ENCODE measurements around the gene TRERF1. TPM values are rescaled to one million over a fixed set of nuclear protein-coding genes. Genes with fewer than 3 reads are reported as not detected.
A peak's percentile ranks its signal among the peaks of the same experiment; 100 is the strongest.

The TRERF1 gene
- total RNA-seq, 1 experiment from 2014 or later, result 0.39 TPM

DNA sequence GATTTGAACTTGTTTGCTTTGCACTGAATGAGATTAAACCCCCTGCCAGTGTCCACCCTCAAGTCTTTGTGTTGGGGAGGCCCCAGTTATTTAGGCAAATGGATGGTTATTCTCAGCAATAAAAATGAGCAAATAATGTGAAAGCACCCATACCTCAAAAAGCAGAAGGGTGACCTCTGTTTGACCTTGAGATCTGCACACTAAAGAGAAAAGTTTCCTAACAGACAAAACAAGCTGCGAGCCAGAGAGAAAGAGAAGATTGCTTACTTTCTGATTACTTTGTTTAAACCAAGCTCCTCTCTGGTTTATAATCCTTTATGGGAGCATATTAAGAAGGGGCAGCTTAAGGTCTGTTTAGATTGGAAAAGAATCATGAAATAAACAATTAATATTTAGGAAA lies 30.4 kb upstream of the TRERF1 start:
- H3K36me3 ChIP-seq (ENCODE audit: control insufficient read depth, insufficient read depth, low read length), result no peaks in the 10 kb centered on the region
- CTCF ChIA-PET, result no interaction called here
- intact Hi-C loops (cut with micrococcal nuclease; ENCODE audit: unreplicated experiment), result no loop called here
- H3K4me3 ChIP-seq (ENCODE audit: low read depth, low read length), result no peak overlapping the region
- peaks cover 5% of the 10 kb centered on the region for H3K27me3 Mint-ChIP-seq (ENCODE audit: insufficient read depth, unreplicated experiment)
- no peaks in the 10 kb centered on the region for H3K27me3 ChIP-seq (replicated peaks; ENCODE audit: control insufficient read depth, insufficient read depth, low read length)
- H3K27ac Mint-ChIP-seq (ENCODE audit: unreplicated experiment), result no peak overlapping the region
- no peaks in the 10 kb centered on the region for H3K9me3 Mint-ChIP-seq (ENCODE audit: unreplicated experiment)
- H3K4me3 Mint-ChIP-seq (ENCODE audit: unreplicated experiment), result no peak overlapping the region
- no peaks in the 10 kb centered on the region for H3K4me1 ChIP-seq
- POLR2A ChIA-PET, result no interaction called here
- no peaks in the 10 kb centered on the region for H3K4me1 Mint-ChIP-seq (ENCODE audit: low read depth, unreplicated experiment)
- DNase-seq, result peak in 1 of 2 experiments; percentile 4
- H3K9me3 ChIP-seq, result no peaks in the 10 kb centered on the region
- no TSS peak for BruUV-seq (replicated peaks)
- H3K36me3 Mint-ChIP-seq (ENCODE audit: insufficient read depth, unreplicated experiment), result no peaks in the 10 kb centered on the region
- TF ChIP-seq, protein P1, sequence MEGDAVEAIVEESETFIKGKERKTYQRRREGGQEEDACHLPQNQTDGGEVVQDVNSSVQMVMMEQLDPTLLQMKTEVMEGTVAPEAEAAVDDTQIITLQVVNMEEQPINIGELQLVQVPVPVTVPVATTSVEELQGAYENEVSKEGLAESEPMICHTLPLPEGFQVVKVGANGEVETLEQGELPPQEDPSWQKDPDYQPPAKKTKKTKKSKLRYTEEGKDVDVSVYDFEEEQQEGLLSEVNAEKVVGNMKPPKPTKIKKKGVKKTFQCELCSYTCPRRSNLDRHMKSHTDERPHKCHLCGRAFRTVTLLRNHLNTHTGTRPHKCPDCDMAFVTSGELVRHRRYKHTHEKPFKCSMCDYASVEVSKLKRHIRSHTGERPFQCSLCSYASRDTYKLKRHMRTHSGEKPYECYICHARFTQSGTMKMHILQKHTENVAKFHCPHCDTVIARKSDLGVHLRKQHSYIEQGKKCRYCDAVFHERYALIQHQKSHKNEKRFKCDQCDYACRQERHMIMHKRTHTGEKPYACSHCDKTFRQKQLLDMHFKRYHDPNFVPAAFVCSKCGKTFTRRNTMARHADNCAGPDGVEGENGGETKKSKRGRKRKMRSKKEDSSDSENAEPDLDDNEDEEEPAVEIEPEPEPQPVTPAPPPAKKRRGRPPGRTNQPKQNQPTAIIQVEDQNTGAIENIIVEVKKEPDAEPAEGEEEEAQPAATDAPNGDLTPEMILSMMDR (IDR thresholded peaks at IDR 0.05; ENCODE audit: insufficient read depth in 1 of 2, low read depth in 1 of 2, low read length in 1 of 2, severe bottlenecking in 1 of 2, unreplicated experiment in 1 of 2), result no peak

DNA sequence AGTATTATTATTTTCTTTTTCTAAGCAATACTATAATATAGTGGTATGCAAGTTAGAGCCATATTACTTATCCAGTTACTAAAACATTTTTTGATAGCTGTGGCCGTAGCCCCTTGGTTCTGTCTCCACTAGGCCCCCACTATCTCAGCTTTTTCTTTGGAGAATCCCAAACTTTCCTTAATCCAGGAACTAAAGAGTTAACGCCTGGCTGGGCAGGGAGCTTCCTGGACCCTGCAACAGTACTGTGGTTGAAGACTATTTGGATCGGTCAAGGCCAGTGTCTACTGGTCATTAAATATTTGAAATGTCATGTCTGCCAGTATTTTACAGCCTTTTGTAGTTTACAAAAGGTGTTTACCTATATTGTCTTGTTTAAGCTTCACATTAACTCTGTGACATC lies 20.0 kb upstream of the TRERF1 start:
- H3K36me3 ChIP-seq (ENCODE audit: control insufficient read depth, insufficient read depth, low read length), result no peaks in the 10 kb centered on the region
- no peaks in the 10 kb centered on the region for H3K9me3 ChIP-seq
- no TSS peak for BruUV-seq (replicated peaks)
- DNase-seq, result no peak
- no peaks in the 10 kb centered on the region for H3K36me3 Mint-ChIP-seq (ENCODE audit: insufficient read depth, unreplicated experiment)
- ChIA-PET CTCF (interaction anchor here (0.7 kb wide), 1 partner anchor 76 kb away, joined by 3 read pairs; no protein-coding TSS in a partner anchor), POLR2A (no interaction called here)
- TF ChIP-seq, protein P1 (IDR thresholded peaks at IDR 0.05; ENCODE audit: insufficient read depth in 1 of 2, low read depth in 1 of 2, low read length in 1 of 2, severe bottlenecking in 1 of 2, unreplicated experiment in 1 of 2), result no peak
- peaks cover 4% of the 10 kb centered on the region for H3K4me1 Mint-ChIP-seq (ENCODE audit: low read depth, unreplicated experiment)
- peaks cover 2% of the 10 kb centered on the region for H3K27me3 Mint-ChIP-seq (ENCODE audit: insufficient read depth, unreplicated experiment)
- no peaks in the 10 kb centered on the region for H3K27me3 ChIP-seq (replicated peaks; ENCODE audit: control insufficient read depth, insufficient read depth, low read length)
- H3K4me3 Mint-ChIP-seq (ENCODE audit: unreplicated experiment), result no peak overlapping the region
- no peak overlapping the region for H3K27ac Mint-ChIP-seq (ENCODE audit: unreplicated experiment)
- intact Hi-C loops (cut with micrococcal nuclease; ENCODE audit: unreplicated experiment), result no loop called here
- no peaks in the 10 kb centered on the region for H3K4me1 ChIP-seq
- H3K9me3 Mint-ChIP-seq (ENCODE audit: unreplicated experiment), result peaks cover 28% of the 10 kb centered on the region
- no peak overlapping the region for H3K4me3 ChIP-seq (ENCODE audit: low read depth, low read length)

DNA sequence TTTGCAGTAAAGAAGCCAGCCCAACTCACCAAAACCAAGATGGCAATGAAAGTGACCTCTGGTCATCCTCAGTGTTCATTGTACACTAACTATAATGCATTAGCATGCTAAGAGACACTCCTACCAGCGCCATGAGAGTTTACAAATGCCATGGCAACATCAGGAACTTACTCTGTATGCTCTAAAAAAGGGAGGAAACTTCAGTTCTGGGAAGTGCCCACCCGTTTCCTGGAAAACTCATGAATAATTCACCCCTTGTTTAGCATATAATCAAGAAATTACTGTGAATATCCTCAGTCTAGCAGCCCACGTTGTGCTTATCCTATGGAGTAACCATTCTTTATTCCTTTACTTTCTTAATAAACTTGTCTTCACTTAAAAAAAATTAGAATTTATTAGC lies 19.4 kb upstream of the TRERF1 start:
- CTCF ChIA-PET, result no interaction called here

More for the DNA sequence above, 19.4 kb upstream of the TRERF1 start:
- Mint-ChIP-seq H3K27me3 (ENCODE audit: insufficient read depth, unreplicated experiment) (peaks cover 2% of the 10 kb centered on the region), H3K36me3 (ENCODE audit: insufficient read depth, unreplicated experiment) (no peaks in the 10 kb centered on the region), H3K4me3 (ENCODE audit: unreplicated experiment) (no peak overlapping the region), H3K4me1 (ENCODE audit: low read depth, unreplicated experiment) (peaks cover 4% of the 10 kb centered on the region), H3K9me3 (ENCODE audit: unreplicated experiment) (peaks cover 28% of the 10 kb centered on the region), H3K27ac (ENCODE audit: unreplicated experiment) (no peak overlapping the region)
- TF ChIP-seq, protein P1 (IDR thresholded peaks at IDR 0.05; ENCODE audit: insufficient read depth in 1 of 2, low read depth in 1 of 2, low read length in 1 of 2, severe bottlenecking in 1 of 2, unreplicated experiment in 1 of 2), result no peak
- no peaks in the 10 kb centered on the region for H3K9me3 ChIP-seq
- no peaks in the 10 kb centered on the region for H3K4me1 ChIP-seq
- POLR2A ChIA-PET, result no interaction called here
- no TSS peak for BruUV-seq (replicated peaks)
- no peaks in the 10 kb centered on the region for H3K36me3 ChIP-seq (ENCODE audit: control insufficient read depth, insufficient read depth, low read length)
- no peak overlapping the region for H3K4me3 ChIP-seq (ENCODE audit: low read depth, low read length)
- intact Hi-C loops (cut with micrococcal nuclease; ENCODE audit: unreplicated experiment), result no loop called here
- H3K27me3 ChIP-seq (replicated peaks; ENCODE audit: control insufficient read depth, insufficient read depth, low read length), result no peaks in the 10 kb centered on the region
- no peak for DNase-seq

Measured in Caco-2 (cell line).